OCI-LY1 (cell line): ENCODE measurements around the gene ATP8A1.
A peak's percentile ranks its signal among the peaks of the same experiment; 100 is the strongest.

Experiments used
- H2AFZ ChIP-seq: fragments of 200-600 bp; sonication (generic), shearing (Covaris generic); 2 replicates; pipeline ENCODE4 v1.6.0; 2014; ENCODE audit warnings: antibody characterized with exemption, mild to moderate bottlenecking, low read length
- H3F3A ChIP-seq: fragments of 200-600 bp; sonication (generic), shearing (Covaris generic); 2 replicates; pipeline ENCODE4 v1.6.0; 2014; ENCODE audit warnings: mild to moderate bottlenecking, antibody characterized with exemption, low read length, moderate library complexity; ENCODE audit not compliant: insufficient read depth
- H3K27ac ChIP-seq: fragments of 200-600 bp; sonication (generic); 2 replicates; pipeline ENCODE4 v1.5.1; 2014; ENCODE audit warnings: low read length, mixed run types, mild to moderate bottlenecking, low read depth; ENCODE audit not compliant: poor library complexity, severe bottlenecking
- H3K27me3 ChIP-seq: fragments of 200-600 bp; sonication (generic); 2 replicates; pipeline ENCODE4 v1.6.0; 2014; ENCODE audit warnings: antibody characterized with exemption, mild to moderate bottlenecking, low read length, moderate library complexity; ENCODE audit not compliant: insufficient read depth
- H3K36me3 ChIP-seq: fragments of 200-600 bp; sonication (generic); 2 replicates; pipeline ENCODE4 v1.6.1; 2014; ENCODE audit warnings: mild to moderate bottlenecking, antibody characterized with exemption, low read length, moderate library complexity, mixed read lengths; ENCODE audit not compliant: insufficient read depth
- H3K4me1 ChIP-seq: fragments of 200-600 bp; sonication (generic); 2 replicates; pipeline ENCODE4 v1.5.1; 2014; ENCODE audit warnings: mild to moderate bottlenecking, low read length, moderate library complexity; ENCODE audit not compliant: insufficient read depth, severe bottlenecking
- H3K4me2 ChIP-seq: fragments of 200-600 bp; sonication (generic), shearing (Covaris generic); 2 replicates; pipeline ENCODE4 v1.6.1; 2014; ENCODE audit warnings: low read length
- H3K4me3 ChIP-seq: fragments of 200-600 bp; sonication (generic); 2 replicates; pipeline ENCODE4 v1.5.1; 2014; ENCODE audit warnings: low read length, low read depth, mild to moderate bottlenecking, mixed read lengths; ENCODE audit not compliant: poor library complexity, severe bottlenecking
- H3K79me2 ChIP-seq: fragments of 200-600 bp; shearing (Covaris generic); 2 replicates; pipeline ENCODE4 v1.6.1; 2016; ENCODE audit warnings: mixed run types, low read length, mixed read lengths; ENCODE audit not compliant: insufficient read depth
- H3K9ac ChIP-seq: fragments of 200-600 bp; sonication (generic), shearing (Covaris generic); 2 replicates; pipeline ENCODE4 v1.6.1; 2014; ENCODE audit warnings: mild to moderate bottlenecking, low read length, mixed read lengths
- H3K9me2 ChIP-seq: fragments of 200-600 bp; sonication (generic), shearing (Covaris generic); 2 replicates; pipeline ENCODE4 v1.6.1; 2014; ENCODE audit warnings: low read depth, mild to moderate bottlenecking, low read length, mixed read lengths
- H3K9me3 ChIP-seq: fragments of 200-600 bp; shearing (Covaris generic); 2 replicates; pipeline ENCODE4 v1.6.1; 2014; ENCODE audit warnings: low read length, mixed read lengths
- H4K20me1 ChIP-seq: fragments of 200-600 bp; sonication (generic), shearing (Covaris generic); 2 replicates; pipeline ENCODE4 v1.6.0; 2016; ENCODE audit warnings: mild to moderate bottlenecking, low read length; ENCODE audit not compliant: insufficient read depth
- CTCF ChIP-seq: fragments of 200-600 bp; sonication (generic), shearing (Covaris generic); IDR thresholded peaks from 2 replicates; pipeline ENCODE4 v1.5.1; 2017; ENCODE audit warnings: mild to moderate bottlenecking, antibody characterized with exemption, low read length, moderate library complexity, mixed read lengths
- EZH2 ChIP-seq: fragments of 200-600 bp; sonication (generic), shearing (Covaris generic); IDR thresholded peaks from 2 replicates; pipeline ENCODE4 v1.8.0; 2017; ENCODE audit warnings: borderline replicate concordance, mixed run types, mild to moderate bottlenecking, antibody characterized with exemption, low read length, moderate library complexity, mixed read lengths

ATP8A1 gene

GRCh38 chr4:42656679-42656943, 294 bp downstream of the ATP8A1 start:
- peak overlapping the region; percentile 84 for H3K4me3 ChIP-seq
- H3K4me2 ChIP-seq, result peak overlapping the region; percentile 94
- no peaks in the 10 kb centered on the region for H3F3A ChIP-seq
- H3K9ac ChIP-seq, result peak overlapping the region; percentile 80
- H3K9me3 ChIP-seq, result 0 out of 2 replicates have a peak, but pooled peaks cover 5% of the 10 kb centered on the region
- no peak overlapping the region for H2AFZ ChIP-seq
- H3K4me1 ChIP-seq, result peaks cover 28% of the 10 kb centered on the region
- TF ChIP-seq CTCF, result no peak
- TF ChIP-seq EZH2, result no peak
- H3K79me2 ChIP-seq, result peaks cover 16% of the 10 kb centered on the region
- H3K36me3 ChIP-seq, result peaks cover 2% of the 10 kb centered on the region; the same call in 1 of the 2 replicates
- no peaks in the 10 kb centered on the region for H3K27me3 ChIP-seq
- H3K9me2 ChIP-seq, result no peaks in the 10 kb centered on the region
- H4K20me1 ChIP-seq, result no peaks in the 10 kb centered on the region
- H3K27ac ChIP-seq, result peak overlapping the region; percentile 80

GRCh38 chr4:42655921-42656678, 805 bp downstream of the ATP8A1 start:
- H3K27me3 ChIP-seq, result no peaks in the 10 kb centered on the region
- 0 out of 2 replicates have a peak, but pooled peaks cover 5% of the 10 kb centered on the region for H3K9me3 ChIP-seq
- peaks cover 16% of the 10 kb centered on the region for H3K79me2 ChIP-seq
- no peaks in the 10 kb centered on the region for H4K20me1 ChIP-seq
- H3K9me2 ChIP-seq, result no peaks in the 10 kb centered on the region
- TF ChIP-seq CTCF, result no peak
- H3K9ac ChIP-seq, result peak overlapping the region; percentile 80
- peak overlapping the region; percentile 84 for H3K4me3 ChIP-seq
- H3K36me3 ChIP-seq, result peaks cover 5% of the 10 kb centered on the region; the same call in 1 of the 2 replicates
- H3K27ac ChIP-seq, result peak overlapping the region; percentile 80
- H3K4me2 ChIP-seq, result peak overlapping the region; percentile 94
- peaks cover 28% of the 10 kb centered on the region for H3K4me1 ChIP-seq
- peak overlapping the region; percentile 35; the same call in 1 of the 2 replicates for H2AFZ ChIP-seq
- no peaks in the 10 kb centered on the region for H3F3A ChIP-seq

- Histone ChIP-seq H3F3A (no peaks in the 10 kb centered on the region), H4K20me1 (no peaks in the 10 kb centered on the region), H3K79me2 (peaks cover 16% of the 10 kb centered on the region), H3K9ac (peak overlapping the region; percentile 80), H2AFZ (no peak overlapping the region), H3K9me3 (0 out of 2 replicates have a peak, but pooled peaks cover 5% of the 10 kb centered on the region), H3K4me3 (peak overlapping the region; percentile 84), H3K4me1 (peaks cover 28% of the 10 kb centered on the region), H3K27ac (peak overlapping the region; percentile 80), H3K36me3 (peaks cover 5% of the 10 kb centered on the region; the same call in 1 of the 2 replicates), H3K27me3 (no peaks in the 10 kb centered on the region), H3K4me2 (peak overlapping the region; percentile 94), H3K9me2 (no peaks in the 10 kb centered on the region)
- TF ChIP-seq EZH2 (no peak), CTCF (no peak)
Observed at GRCh38 chr4:42655269-42655637, 1.7 kb downstream of the ATP8A1 start.
